Stromal cell of bone marrow (primary cell): ENCODE measurements around the gene SH3TC1.

Source experiments
- DNase-seq: peaks from one replicate; pipeline ENCODE4 v3.0.0-alpha.2; 2012; ENCODE audit warnings: low read depth

Gene SH3TC1

DNA sequence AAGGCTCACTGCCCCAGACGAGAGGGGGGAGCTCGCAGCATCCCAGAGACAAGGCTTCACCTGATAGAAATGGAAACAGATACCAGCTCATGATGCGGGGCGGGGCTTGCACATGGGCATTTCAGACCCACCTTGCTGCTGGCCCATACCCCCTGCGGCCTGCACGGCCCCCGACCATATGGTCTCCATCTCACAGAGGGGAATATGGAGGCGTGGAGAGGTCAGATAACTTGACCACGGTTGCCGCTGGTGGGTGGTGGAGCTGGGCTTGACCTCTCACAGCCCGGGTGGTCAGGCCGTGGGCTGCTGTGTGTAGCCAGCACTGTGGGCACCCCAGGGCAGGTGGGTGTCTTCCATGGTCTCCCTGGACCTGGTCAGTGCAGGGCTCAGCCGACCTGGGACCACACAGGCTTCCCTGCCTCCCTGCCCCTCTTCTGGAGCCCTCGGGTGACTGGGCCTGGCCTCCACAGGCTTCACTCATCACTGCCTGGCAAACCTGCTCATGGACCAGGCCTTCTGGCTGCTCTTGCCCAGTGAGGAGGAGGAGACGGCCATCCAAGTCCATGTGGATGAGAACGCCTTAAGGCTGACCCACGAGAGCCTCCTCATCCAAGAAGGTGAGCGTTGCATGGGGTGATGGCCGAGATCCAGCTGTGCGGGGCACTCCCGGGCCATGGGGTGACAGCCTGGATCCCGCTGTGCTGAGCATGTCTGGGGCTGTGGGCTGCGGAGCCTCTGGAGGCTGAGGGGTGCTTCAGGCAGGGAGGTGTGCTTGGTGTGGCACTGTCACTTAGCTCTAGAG is 16.8 kb downstream of the SH3TC1 start:
- no peak for DNase-seq

DNA sequence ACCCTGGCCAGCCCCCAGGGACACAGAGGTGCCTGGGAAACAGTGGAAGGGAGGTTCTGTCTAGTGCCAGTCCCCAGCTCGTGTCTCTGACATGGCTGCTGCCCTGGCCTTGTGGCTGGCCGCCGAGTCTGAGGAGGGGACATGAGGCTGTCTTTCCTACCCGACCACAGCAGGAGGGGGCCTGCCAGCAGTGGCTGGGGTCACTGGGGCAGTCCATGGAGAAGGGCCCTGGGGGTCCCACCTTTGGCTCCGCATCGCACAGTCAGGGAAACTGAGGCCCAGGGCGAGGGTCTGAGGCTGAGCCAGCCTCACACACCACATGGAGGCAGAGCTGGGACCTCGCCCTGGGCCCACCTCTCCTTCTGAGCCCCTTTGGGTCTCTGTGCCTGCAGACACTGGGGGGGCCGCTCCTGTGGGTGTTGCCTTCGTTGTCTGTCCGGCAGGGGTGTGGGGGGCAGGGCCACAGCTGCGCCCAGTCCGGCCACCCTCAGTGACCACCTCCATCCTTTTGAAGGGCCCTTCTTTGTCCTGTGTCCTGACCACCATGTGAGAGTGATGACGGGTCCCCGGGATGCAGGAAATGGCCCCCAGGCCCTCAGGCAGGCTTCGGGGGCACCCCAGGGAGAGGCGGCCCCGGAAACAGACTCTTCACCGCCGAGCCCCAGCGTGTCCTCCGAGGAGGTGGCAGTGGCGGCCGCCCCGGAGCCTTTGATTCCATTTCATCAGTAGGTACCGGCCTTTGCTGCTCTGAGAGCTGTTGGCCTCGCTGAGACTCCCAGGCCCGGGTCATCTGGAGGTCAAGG is 17.6 kb downstream of the SH3TC1 start:
- DNase-seq, result no peak

DNA sequence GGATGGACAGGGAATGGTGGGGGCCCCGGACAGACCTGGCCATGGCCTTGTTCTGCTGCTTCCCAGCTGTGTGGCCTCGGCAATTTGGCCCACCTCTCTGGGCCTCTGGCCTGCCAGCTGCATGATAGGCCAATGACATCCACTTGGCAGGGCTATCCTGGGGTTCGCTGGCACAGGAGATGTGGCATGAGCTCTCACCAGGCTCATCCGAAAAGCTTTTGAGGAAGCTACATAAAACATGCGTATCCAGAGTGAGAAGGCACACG is 18.1 kb downstream of the SH3TC1 start:
- no peak for DNase-seq

DNA sequence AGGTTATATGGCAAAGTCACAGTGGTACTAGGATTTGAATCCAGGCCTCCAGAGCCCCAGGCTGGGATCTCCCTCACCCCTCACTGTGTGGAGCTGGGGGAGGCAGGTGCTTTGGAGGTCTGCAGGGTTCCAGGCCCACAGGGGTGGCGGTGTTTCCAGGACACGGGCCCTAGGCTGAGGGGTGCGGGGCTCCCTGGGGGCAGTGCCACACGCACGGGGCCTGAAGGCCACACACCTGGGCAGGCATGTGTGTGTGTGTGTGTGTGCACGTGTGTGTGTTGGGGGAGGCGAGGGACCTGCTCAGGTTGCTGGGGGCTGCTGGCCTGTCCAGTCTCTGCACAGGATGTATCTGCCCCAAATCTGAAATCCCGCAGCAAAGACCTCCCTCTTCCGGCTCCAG is 18.8 kb downstream of the SH3TC1 start:
- no peak for DNase-seq

DNA sequence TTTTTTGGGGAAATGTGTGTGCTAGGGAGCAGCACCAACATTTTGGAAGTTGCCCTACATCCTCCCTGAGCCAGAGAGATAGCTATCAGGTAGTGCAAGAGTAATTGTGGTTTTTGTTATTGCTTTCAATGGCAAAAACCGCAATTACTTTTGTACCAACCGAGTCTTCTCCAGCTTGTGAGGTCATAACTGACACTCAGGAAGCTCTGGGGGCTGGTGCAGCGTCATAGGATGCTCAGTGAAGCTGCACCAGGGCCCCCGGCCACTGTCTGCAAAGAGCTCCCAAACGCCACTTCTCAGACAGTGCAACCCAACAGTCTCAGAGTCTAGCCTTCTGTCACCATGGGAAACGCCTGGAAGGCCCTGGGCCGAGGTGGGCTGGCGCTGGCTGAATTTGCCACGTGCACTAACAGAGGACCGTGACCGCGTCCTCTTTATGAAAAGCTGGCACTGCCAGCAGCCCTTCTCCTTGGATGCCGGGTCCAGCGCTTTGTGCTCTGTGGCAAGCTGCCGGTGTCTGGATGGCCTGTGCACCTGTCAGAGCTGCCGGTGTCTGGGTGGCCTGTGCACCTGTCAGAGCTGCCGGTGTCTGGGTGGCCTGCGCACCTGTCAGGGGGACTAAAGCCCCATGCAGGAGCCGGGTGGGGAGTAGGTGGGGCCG is 19.4 kb downstream of the SH3TC1 start:
- no peak for DNase-seq

DNA sequence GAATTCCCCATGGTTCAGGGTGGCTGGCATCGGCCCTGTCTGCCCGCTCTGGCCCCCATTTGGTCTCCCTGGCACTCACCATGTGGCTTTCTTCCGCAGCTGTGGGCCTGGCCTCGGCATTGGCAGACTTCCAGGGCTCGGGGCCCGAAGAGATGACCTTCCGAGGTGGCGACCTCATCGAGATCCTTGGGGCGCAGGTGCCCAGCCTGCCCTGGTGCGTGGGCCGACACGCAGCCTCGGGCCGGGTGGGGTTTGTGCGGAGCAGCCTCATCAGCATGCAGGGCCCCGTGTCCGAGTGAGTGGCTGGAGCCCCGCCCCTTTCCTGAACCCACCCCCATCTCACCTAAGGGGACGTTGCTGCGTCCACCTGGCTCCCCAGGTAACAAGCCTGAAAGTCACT is 20.1 kb downstream of the SH3TC1 start:
- DNase-seq, result no peak

DNA sequence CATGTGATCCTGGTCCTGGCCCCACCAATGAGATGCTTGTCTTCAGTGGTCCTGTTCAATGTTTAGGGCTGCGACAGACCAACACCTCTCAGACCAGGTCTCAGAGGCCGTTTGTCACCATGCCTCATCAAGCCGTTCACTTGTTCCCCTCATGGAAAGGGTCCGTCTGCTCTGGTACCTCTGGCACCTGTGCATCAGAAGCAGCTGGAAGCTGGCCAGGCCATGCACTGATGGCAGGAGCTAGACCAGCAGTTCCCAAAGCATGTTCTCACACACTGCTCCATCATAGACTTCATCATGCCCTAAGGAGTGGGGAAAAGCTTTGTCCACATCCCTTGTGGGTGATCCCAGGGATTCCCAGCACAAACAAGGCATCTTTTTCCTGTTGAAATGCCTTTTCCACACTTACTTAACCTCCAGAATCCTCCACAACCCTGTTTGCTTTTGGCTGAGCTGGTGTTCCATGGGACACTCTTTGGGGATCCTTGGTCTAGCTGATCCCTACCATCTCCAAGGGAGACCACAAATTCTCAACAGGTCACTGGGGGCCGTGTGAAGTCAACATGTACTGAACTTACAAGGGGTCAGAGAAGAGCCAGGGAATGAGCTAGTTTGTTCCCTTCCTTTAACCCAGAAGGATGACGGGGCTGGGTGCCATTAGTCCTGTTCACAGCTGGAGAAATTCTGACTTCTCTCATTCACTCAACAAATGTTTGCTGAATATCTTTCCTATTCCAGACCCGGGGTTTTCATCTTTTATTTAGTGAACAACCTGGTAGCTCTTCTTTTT is 21.8 kb downstream of the SH3TC1 start:
- no peak for DNase-seq

DNA sequence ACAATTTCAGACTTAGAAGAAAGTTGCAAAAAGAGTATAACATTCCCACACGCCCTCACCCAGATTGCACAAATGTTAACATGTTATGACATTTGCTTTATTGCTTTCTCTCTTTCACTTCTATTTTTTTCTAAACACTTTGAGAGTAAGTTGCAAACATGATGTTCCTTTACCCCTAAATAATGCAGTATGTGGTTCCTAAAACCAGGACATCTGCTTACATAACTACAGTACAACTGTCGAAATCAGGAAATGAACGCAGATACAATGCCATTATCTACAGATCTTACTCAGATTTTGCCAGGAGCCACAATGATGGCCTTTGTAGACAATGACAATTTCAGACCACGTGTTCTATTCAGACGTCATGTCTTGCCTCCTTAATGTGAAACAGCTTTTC is 22.4 kb downstream of the SH3TC1 start:
- DNase-seq, result no peak

DNA sequence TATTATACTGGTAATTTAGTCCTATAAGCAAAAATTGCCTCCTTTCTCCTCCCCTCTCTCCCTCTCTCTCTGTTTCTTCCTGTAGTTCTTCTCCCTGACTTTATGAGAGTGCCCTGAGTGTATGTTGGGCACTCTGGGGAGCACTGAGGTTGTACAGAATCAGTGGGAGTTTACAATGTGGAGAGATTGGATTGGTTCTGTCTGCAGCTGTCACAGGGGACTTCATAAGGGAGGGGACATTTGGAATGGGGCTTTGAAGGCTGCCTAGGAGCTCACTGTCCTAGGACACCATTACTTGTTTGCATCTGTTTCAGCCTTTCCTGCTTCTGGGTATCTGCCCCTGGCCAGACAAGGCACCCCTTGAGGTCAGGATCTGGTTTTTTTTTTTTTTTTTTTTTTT is 22.9 kb downstream of the SH3TC1 start:
- DNase-seq, result no peak

DNA sequence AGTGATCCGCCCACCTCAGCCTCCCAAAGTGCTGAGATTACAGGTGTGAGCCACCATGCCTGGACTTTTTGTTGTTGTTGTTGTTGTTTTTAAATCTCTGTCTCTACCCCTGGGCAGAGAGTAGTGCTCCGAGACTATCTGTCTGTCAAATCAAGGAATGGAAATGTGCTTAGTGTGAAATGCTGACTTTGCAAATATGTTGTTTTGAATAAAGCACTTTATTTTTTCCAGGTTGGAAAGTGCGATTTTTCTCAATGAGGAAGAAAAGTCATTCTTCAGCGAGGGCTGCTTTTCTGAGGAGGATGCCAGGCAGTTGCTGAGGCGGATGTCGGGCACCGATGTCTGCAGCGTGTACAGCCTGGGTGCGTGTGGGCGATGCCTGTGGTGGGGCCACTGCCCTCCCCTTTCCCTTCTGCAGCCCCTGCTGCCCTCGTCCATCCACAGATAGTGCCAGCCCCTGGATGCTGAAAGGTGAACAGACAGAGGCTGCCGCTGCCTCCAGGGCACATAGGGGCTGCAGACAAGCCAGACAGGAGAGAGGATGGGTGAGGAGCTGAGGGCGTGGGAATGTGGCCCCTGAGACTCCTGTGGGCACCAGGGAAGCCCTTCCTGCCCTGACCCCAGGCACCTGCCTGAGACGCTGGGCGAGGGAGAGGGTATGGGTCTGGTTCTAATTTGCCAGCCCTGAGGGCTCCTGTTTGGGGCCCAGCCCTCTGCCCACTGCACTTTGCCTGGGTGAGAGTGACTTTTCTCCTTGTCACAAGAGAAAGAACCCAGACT is 23.7 kb downstream of the SH3TC1 start:
- no peak for DNase-seq

DNA sequence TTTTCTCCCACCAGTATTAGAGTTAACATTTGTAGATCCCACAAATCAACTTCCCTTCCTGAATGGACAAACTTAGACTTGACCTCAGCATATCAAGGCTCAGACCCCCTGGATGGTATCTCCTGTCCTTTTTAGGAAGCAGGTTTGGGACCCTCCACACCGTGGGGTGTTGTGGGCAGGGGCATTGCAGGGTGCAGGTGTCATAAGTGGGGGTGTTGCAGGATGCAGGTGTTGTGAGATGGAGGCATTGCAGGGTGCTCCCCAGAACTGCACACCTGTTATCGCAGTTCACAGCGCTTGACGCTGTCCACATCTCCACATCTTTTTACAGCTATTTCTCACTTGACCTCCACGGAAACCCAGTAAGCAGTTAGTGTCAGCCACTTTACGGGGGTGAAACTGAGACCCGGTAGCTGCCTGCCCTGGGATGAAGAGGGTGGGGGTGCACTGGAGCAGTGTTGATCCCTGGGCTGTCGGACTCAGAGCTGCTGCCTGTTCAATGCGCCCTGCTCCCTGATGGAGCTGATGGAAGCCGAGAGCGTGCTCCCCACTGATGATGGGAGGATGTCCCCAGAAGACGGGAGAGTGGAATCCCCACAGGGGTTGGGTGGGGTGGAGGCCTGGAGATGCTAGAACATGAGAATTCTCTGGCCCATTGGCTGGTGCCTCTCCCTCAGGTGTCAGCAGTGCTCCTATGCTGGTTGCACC is 25.3 kb downstream of the SH3TC1 start:
- DNase-seq, result no peak

DNA sequence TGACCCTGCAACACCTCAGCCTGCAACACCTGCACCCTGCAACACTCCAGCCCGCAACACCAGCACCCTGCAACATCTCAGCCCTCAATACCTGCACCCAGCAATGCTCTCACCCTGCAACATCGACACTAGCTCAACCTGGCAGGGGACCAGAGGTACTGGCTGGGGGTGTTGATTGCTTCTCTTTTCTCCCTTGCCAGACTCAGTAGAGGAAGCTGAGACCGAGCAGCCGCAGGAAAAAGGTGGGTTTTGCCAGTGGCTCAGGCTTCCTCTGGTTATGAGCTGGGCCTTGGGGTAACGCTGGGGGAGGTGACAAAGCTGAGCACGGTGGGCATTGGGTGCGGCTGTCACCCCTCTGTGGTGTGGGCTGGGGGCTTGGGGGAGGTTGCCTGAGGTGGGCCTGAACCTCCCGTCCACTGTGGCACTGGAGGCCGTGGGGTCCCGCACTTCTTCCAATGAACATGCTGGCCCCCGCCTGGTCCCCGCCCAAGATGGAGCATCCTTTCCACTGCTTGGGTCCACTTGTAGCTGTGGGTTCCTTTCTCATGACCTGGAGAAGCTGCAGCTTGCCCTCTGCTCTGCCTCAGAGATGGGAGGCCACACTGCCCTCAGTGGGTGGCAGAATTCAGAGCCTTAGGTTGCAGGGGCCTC is 26.0 kb downstream of the SH3TC1 start:
- DNase-seq, result no peak

DNA sequence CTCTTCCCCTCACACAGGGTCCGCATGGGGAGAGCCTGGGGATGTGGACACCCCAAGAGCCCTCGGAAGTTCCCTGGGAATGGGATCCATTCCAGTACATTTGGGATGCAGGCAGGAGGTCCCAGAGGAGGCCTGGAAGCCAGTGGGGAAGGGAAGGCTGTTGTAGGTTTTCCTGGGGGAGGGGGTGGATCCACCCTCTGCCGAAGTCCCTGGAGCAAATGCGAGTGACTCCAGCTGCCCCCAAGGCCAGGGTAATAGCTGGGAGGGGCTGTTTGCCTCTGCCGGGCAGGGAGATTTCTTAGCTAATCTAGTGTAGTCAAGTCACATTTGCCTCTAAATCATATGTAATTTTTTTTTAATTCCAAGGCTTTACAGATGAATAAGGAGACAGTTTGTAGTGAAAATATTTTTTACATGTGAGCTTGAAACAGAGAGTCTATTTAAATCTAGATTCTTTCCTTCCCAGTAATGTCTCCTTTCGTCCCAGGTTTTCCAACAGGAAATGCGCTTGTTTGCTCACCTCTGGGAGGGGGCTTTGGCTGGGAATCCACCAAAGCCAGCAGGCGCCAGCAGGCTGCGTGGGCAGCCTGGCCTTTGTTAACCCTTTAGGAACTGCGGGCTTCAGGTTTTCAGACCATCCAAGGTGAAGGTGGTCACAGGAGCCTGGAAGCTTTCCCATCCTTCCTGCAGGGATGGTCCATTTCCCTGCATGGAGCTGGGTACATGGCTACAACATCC is 26.8 kb downstream of the SH3TC1 start:
- DNase-seq, result no peak

DNA sequence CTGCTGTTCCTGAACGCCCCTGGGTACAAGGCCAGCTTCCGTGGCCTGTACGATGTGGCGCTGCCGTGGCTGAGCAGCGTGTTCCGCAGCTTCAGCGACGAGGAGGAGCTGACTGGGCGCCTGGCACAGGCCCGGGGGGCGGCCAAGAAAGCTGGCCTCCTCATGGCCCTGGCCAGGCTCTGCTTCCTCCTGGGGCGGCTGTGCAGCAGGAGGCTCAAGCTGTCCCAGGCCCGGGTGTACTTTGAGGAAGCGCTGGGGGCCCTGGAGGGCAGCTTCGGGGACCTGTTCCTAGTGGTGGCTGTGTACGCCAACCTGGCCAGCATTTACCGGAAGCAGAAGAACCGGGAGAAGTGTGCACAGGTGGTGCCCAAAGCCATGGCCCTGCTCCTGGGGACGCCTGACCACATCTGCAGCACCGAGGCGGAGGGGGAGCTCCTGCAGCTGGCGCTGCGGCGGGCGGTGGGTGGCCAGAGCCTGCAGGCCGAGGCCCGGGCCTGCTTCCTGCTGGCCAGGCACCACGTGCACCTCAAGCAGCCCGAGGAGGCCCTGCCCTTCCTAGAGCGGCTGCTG is 28.2 kb downstream of the SH3TC1 start:
- DNase-seq, result no peak

DNA sequence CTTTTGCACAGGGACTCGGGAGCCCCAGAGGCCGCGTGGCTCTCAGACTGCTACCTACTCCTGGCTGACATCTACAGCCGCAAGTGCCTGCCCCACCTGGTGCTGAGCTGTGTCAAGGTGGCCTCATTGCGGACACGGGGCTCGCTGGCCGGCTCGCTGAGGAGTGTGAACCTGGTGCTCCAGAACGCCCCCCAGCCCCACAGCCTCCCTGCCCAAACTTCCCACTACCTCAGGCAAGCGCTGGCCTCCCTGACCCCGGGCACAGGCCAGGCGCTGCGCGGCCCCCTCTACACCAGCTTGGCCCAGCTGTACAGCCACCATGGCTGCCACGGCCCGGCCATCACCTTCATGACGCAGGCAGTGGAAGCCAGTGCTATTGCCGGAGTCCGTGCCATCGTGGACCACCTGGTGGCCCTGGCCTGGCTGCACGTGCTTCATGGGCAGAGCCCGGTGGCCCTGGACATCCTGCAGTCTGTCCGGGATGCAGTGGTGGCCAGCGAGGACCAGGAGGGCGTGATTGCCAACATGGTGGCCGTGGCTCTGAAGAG is 28.8 kb downstream of the SH3TC1 start:
- no peak for DNase-seq

DNA sequence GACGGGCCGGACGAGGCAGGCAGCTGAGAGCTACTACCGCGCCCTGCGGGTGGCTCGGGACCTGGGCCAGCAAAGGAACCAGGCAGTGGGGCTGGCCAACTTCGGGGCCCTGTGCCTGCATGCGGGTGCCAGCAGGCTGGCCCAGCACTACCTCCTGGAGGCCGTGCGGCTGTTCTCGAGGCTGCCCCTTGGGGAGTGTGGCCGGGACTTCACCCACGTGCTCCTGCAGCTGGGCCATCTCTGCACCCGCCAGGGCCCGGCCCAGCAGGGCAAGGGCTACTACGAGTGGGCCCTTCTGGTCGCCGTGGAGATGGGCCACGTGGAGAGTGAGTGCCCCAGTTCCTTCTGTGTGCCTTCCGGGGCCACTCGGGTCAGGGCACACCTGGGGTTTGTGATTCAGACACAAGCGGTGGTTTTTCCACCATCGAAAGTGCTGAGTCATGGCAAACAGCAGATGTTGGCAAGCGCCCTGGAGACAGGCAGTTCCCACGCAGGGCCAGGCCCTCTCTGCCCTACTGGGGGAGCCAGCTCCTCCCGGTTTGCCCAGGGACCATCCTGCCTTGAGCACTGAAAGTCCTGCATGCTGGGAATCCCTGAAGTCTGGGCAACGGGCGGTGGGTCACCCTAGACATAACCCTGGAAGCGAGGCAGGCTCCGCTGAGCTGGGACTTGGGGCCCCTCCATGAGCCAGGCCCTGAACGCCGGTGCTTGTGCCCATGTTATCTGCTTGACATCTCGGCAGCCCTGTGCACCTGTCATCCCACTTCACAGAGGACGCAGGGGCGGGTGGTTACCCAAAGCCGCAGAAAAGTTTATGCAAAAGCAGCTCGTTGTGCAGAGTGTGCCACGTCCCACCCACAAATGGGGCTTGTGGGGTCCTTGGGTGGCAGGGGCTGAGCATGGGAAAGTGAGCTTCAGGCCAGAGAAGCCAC is 29.5 kb downstream of the SH3TC1 start:
- peak; percentile 48 for DNase-seq

DNA sequence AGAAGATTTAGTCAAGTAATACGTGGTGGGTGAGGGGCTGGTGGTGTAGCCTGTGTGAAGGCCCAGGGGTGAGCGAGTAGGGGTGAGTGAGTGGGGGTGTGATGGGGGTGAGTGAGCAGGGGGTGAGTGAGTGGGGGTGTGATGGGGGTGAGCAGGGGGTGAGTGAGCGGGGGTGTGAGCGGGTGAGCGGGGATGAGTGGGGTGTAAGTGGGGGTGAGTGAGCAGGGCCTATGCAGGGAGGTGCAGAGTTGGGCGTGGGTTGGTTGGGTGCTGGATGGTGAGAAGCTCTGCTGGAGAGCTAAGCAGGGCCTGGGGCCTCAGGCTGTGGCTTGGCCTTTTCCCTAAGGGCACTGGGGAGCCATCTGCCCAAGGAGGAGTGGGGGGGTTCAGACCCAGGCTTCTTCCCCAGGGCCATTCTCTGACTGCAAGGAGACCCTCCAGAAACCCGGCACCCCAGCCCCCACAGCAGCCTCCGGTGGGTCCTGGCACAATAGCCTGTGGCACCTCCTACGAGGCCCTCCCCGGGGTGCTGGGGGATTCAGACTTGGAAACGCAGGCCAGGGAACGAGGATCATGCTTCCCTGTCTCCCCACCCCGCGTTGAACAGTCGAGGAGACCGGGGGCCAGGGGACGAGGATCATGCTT is 30.4 kb downstream of the SH3TC1 start:
- DNase-seq, result no peak
